ENCODE results near the gene SYCE1.
"Not testable (repeated sequence)": the region's sequence is repeated elsewhere in the genome, so short reads cannot be mapped to it uniquely, and the experiment has no call there.

SYCE1 gene

GRCh38 chr10:133555521-133555920 lies 9.9 kb downstream of the SYCE1 start:
- DNase-seq: no peak

GRCh38 chr10:133554600-133554999 lies 10.8 kb downstream of the SYCE1 start:
- DNase-seq: no peak

- no peak for DNase-seq
These were observed 20.9 kb downstream of the SYCE1 start for GRCh38 chr10:133544506-133544905.

- DNase-seq: not testable (repeated sequence)
These were observed 23.9 kb downstream of the SYCE1 start for GRCh38 chr10:133541441-133541975.

GRCh38 chr10:133537546-133538545 lies 27.5 kb downstream of the SYCE1 start:
- DNase-seq: no peak

- DNase-seq: no peak
These were observed 29.2 kb downstream of the SYCE1 start for GRCh38 chr10:133536198-133536597.

GRCh38 chr10:133534417-133534816 lies 31.0 kb downstream of the SYCE1 start:
- DNase-seq: no peak

- no peak for DNase-seq
These were observed 32.5 kb downstream of the SYCE1 start for GRCh38 chr10:133532871-133533270.

GRCh38 chr10:133530506-133530905 lies 34.9 kb downstream of the SYCE1 start:
- no peak for DNase-seq

- DNase-seq: no peak
These were observed 35.8 kb downstream of the SYCE1 start for GRCh38 chr10:133529576-133529946.

GRCh38 chr10:133528845-133529575 lies 36.4 kb downstream of the SYCE1 start:
- no peak for DNase-seq

- no peak for DNase-seq
These were observed 37.0 kb downstream of the SYCE1 start for GRCh38 chr10:133528296-133528844.

GRCh38 chr10:133527771-133528271 lies 37.6 kb downstream of the SYCE1 start:
- no peak for DNase-seq

- no peak for DNase-seq
These were observed 38.3 kb downstream of the SYCE1 start, which contains the start of gene CYP2E1 for GRCh38 chr10:133526957-133527588. CYP2E1 (plus strand) TSS chr10:133527363; CDS start chr10:133527396, 33 bp downstream.

- no peak for DNase-seq
These were observed 39.9 kb downstream of the SYCE1 start for GRCh38 chr10:133525444-133525843.

- no peak for DNase-seq
These were observed 41.7 kb downstream of the SYCE1 start for GRCh38 chr10:133523631-133524203.

- peak; percentile 81 to 94 (median 88) for DNase-seq
These were observed 45.1 kb downstream of the SYCE1 start for GRCh38 chr10:133520193-133520738.

GRCh38 chr10:133518517-133518916 lies 46.9 kb downstream of the SYCE1 start:
- DNase-seq: not testable (repeated sequence)

GRCh38 chr10:133516057-133516456 lies 49.3 kb downstream of the SYCE1 start:
- DNase-seq: no peak

GRCh38 chr10:133515471-133515870 lies 49.9 kb downstream of the SYCE1 start:
- no peak for DNase-seq

GRCh38 chr10:133511907-133512528 lies 53.4 kb downstream of the SYCE1 start:
- DNase-seq: no peak
